Muscle of back (tissue), 10 donors: ENCODE results near the gene ACBD7. TPM values are rescaled to one million over a fixed set of nuclear protein-coding genes. Genes with fewer than 3 reads are reported as not detected.

Experiments
- polyA plus RNA-seq, 10 donors: library from polyadenylated mRNA; unstranded; fragments of 120-200 nt; gene quantifications; one replicate each; pipeline ENCODE4 v1.2.1, GENCODE V29; 2013; ENCODE audit not compliant: insufficient read length in 10 of 10

ACBD7 gene
- polyA plus RNA-seq, 10 donors: 0.77 to 2.5 (median 1.2) TPM

Other genes with a start within 250 kb of the ACBD7 start
- 10 to 100 TPM in 9 of 10 donors, 1 to 10 TPM in 1; 10.0 to 17.7 (median 13.1) TPM for gene SUV39H2, start 209.9 kb downstream of the ACBD7 start, polyA plus RNA-seq
- 10 to 100 TPM in 2 of 10 donors, 1 to 10 TPM in 8; 5.2 to 11.2 (median 8.3) TPM for gene DCLRE1C, start 134.7 kb downstream of the ACBD7 start, polyA plus RNA-seq
- gene MEIG1, start 129.4 kb downstream of the ACBD7 start, polyA plus RNA-seq: 1 to 10 TPM in 1 of 10 donors, under 1 TPM in 7, not detected in 2; 0.29 to 2.1 (median 0.56) TPM
- gene OLAH, start 44.8 kb downstream of the ACBD7 start, polyA plus RNA-seq: under 1 TPM in 3 of 10 donors, not detected in 7; 0.12 to 0.21 (median 0.16) TPM
- 10 to 100 TPM; 11.1 to 16.3 (median 13.1) TPM for gene RPP38, start 8.6 kb upstream of the ACBD7 start, polyA plus RNA-seq
- gene NMT2, start 79.9 kb upstream of the ACBD7 start, polyA plus RNA-seq: 10 to 100 TPM; 14.0 to 20.9 (median 17.6) TPM